A549 (cell line): ENCODE data around the gene KRTAP16-1. TPM values are rescaled to one million over a fixed set of nuclear protein-coding genes. Genes with fewer than 3 reads are reported as not detected.

ENCODE experiments used
- ATAC-seq, 2 experiments: fragments of 200-7000 bp in 1 of 2; fragments of >200 bp in 1 of 2; cut with Nextera tagmentation in 1 of 2; cut with Tn5 transposase in 1 of 2; 3 replicates each; pipeline versions ENCODE4 v1.8.0 to v1.9.1; 2018 to 2020; ENCODE audit warnings: mild to moderate bottlenecking in 1 of 2, moderate library complexity in 1 of 2
- CTCF ChIA-PET: fragments of 300-600 bp; sonication (Branson Sonifier 250); formaldehyde crosslinking; extraction: SDS; loops from one replicate; lab custom pipeline; 2021; ENCODE audit warnings: antibody characterized with exemption, inconsistent platforms; lab: Yijun Ruan, JAX
- POLR2A ChIA-PET: fragments of 350-600 bp; formaldehyde crosslinking; extraction: SDS; loops from one replicate; lab custom pipeline; 2021; ENCODE audit warnings: antibody characterized with exemption, inconsistent platforms; lab: Yijun Ruan, JAX
- DNase-seq, 2 experiments: peaks; one replicate each; pipeline versions ENCODE4 v3.0.0 to v3.0.0-alpha.2; 2011 to 2016; ENCODE audit warnings: low read depth in 1 of 2, low spot score in 1 of 2
- FAIRE-seq: peaks from 2 replicates; lab custom pipeline; 2011; peaks lifted over from hg19 to GRCh38; lab: Jason Lieb, UNC
- H3K27ac ChIP-seq, 2 experiments: fragments of >200 bp; sonication (Bioruptor Twin); formaldehyde crosslinking; 3 replicates each; pipeline ENCODE4 v1.5.1; 2016 to 2017
- H3K4me1 ChIP-seq: fragments of >200 bp; sonication (Bioruptor Twin); formaldehyde crosslinking; 3 replicates; pipeline ENCODE4 v1.6.1; 2016
- H3K4me2 ChIP-seq: fragments of >200 bp; sonication (Bioruptor Twin); formaldehyde crosslinking; 3 replicates; pipeline ENCODE4 v1.6.1; 2016
- H3K4me3 ChIP-seq: fragments of >200 bp; sonication (Bioruptor Twin); formaldehyde crosslinking; 3 replicates; pipeline ENCODE4 v1.5.1; 2016
- H3K9me3 ChIP-seq: fragments of >200 bp; sonication (Bioruptor Twin); formaldehyde crosslinking; 3 replicates; pipeline ENCODE4 v1.6.1; 2016
- ATOH8 ChIP-seq: fragments of 250-450 bp; sonication (Bioruptor Pico); IDR thresholded peaks from 2 replicates; pipeline ENCODE4 v1.5.0; 2020; ENCODE audit warnings: low read depth, mild to moderate bottlenecking, moderate library complexity
- BHLHE40 ChIP-seq: IDR thresholded peaks from 2 replicates; pipeline ENCODE4 v1.6.1; 2012; ENCODE audit warnings: low read depth, low read length, inconsistent platforms
- E2F6 ChIP-seq: IDR thresholded peaks from 2 replicates; pipeline ENCODE4 v1.6.1; 2012; ENCODE audit warnings: low read depth, borderline replicate concordance
- EHF ChIP-seq: fragments of 250-450 bp; sonication (Bioruptor Pico); IDR thresholded peaks from 2 replicates; pipeline ENCODE4 v1.5.0; 2020; ENCODE audit warnings: mild to moderate bottlenecking
- HDAC2 ChIP-seq: fragments of 200-600 bp; sonication (generic); IDR thresholded peaks from 2 replicates; pipeline ENCODE4 v1.6.1; 2016
- HES2 ChIP-seq: fragments of >200 bp; sonication (Bioruptor Twin); formaldehyde crosslinking; IDR thresholded peaks from 2 replicates; pipeline ENCODE4 v1.6.1; 2016
- HEYL ChIP-seq: fragments of 250-450 bp; sonication (Bioruptor Pico); IDR thresholded peaks from 2 replicates; pipeline ENCODE4 v1.8.0; 2021; ENCODE audit warnings: mild to moderate bottlenecking, moderate library complexity
- JUN ChIP-seq, 2 experiments: fragments of >200 bp; sonication (Bioruptor Twin); formaldehyde crosslinking; IDR thresholded peaks; 2 replicates in 1 of 2; 3 replicates in 1 of 2; pipeline ENCODE4 v1.6.1; 2016 to 2017
- KDM5A ChIP-seq: fragments of 200-600 bp; sonication (generic); IDR thresholded peaks from 2 replicates; pipeline ENCODE4 v1.6.1; 2016; ENCODE audit warnings: antibody characterized with exemption, mild to moderate bottlenecking
- NFE2L2 ChIP-seq: fragments of 150-350 bp; conservative IDR thresholded peaks from 2 replicates; pipeline ENCODE4 v1.6.1; 2014; ENCODE audit warnings: low read length
- NPAS2 ChIP-seq: fragments of 250-450 bp; sonication (Bioruptor Pico); IDR thresholded peaks from 2 replicates; pipeline ENCODE4 v1.8.0; 2022; ENCODE audit warnings: mild to moderate bottlenecking, moderate library complexity, borderline replicate concordance
- NR3C1 ChIP-seq: fragments of >200 bp; sonication (Bioruptor Twin); formaldehyde crosslinking; IDR thresholded peaks from 3 replicates; pipeline ENCODE4 v1.6.1; 2017
- POLR2A ChIP-seq: IDR thresholded peaks from 2 replicates; pipeline ENCODE4 v1.6.1; 2012; ENCODE audit warnings: mild to moderate bottlenecking, low read length
- REST ChIP-seq: fragments of 200-600 bp; sonication (generic); IDR thresholded peaks from 2 replicates; pipeline ENCODE4 v1.6.1; 2016; ENCODE audit warnings: antibody characterized with exemption, mild to moderate bottlenecking, moderate library complexity
- SMC3 ChIP-seq: fragments of >200 bp; sonication (Bioruptor Twin); formaldehyde crosslinking; IDR thresholded peaks from 3 replicates; pipeline ENCODE4 v1.6.1; 2018; ENCODE audit warnings: inconsistent platforms
- TP53 ChIP-seq: fragments of 250-450 bp; sonication (Bioruptor Pico); IDR thresholded peaks from 2 replicates; pipeline ENCODE4 v1.5.0; 2021; ENCODE audit warnings: mild to moderate bottlenecking, moderate library complexity
- USF2 ChIP-seq: fragments of 450-650 bp; IDR thresholded peaks from 2 replicates; pipeline ENCODE4 v1.6.1; 2014; ENCODE audit warnings: antibody characterized with exemption
- ZC3H11A ChIP-seq: fragments of 450-650 bp; IDR thresholded peaks from 2 replicates; pipeline ENCODE4 v1.6.1; 2014; ENCODE audit warnings: antibody characterized with exemption, mild to moderate bottlenecking
- ZNF302 ChIP-seq: fragments of 250-450 bp; sonication (Bioruptor Pico); IDR thresholded peaks from 2 replicates; pipeline ENCODE4 v1.9.0; 2021; ENCODE audit warnings: inconsistent platforms, mild to moderate bottlenecking, moderate library complexity
- ZSCAN20 ChIP-seq: fragments of 250-450 bp; sonication (Bioruptor Pico); IDR thresholded peaks from 2 replicates; pipeline ENCODE4 v1.8.0; 2022; ENCODE audit warnings: mild to moderate bottlenecking, moderate library complexity
- WGBS: methylation state at CpG from one replicate; pipeline ENCODE4 v1.1.6; 2017; ENCODE audit errors: missing lambda C conversion rate; 5-methylcytosine and 5-hydroxymethylcytosine counted together
- polyA plus RNA-seq, 4 experiments: library from polyadenylated mRNA; depleted of rRNA in 3 of 4; stranded (reverse); fragments of >200 nt; fragmentation: RNase III in 1 of 4; extraction: RNeasy Plus Mini Kit Qiagen cat#74134 plus additional on column Dnase treatment in 1 of 4; gene quantifications; 2 replicates in 3 of 4; 3 replicates in 1 of 4; pipeline ENCODE4 v1.2.3, GENCODE V29; 2011 to 2017

The KRTAP16-1 gene
- polyA plus RNA-seq, 2 of the 4 experiments (the other 2 are of a cell fraction): not detected

- Histone ChIP-seq H3K4me2 (no peak overlapping the region), H3K9me3 (no peaks in the 10 kb centered on the region), H3K4me3 (no peak overlapping the region), H3K27ac (no peak overlapping the region), H3K4me1 (no peaks in the 10 kb centered on the region)
- FAIRE-seq: no peak
- no peak for DNase-seq
- ATAC-seq: no peak
- CTCF ChIA-PET: interaction anchor here (0.7 kb wide), 1 partner anchor 18 kb away, joined by 3 read pairs; no protein-coding TSS in a partner anchor
- WGBS: 76% methylated on average over 20 of the region's 20 CpGs
- no peak for TF ChIP-seq SMC3
- no peak for TF ChIP-seq JUN (IDR thresholded peaks at IDR 0.05)
- no peak for TF ChIP-seq ATOH8 (CRISPR knock-in tag)
- no peak for TF ChIP-seq TP53 (CRISPR knock-in tag)
- TF ChIP-seq ZNF302 (CRISPR knock-in tag): no peak
- no peak for TF ChIP-seq NFE2L2
- TF ChIP-seq POLR2A: no peak
- TF ChIP-seq E2F6: no peak
- no peak for TF ChIP-seq EHF
- no peak for TF ChIP-seq HDAC2
- TF ChIP-seq HES2: no peak
- TF ChIP-seq HEYL: no peak
- no peak for TF ChIP-seq NR3C1
- no peak for TF ChIP-seq USF2
- TF ChIP-seq ZC3H11A: no peak
- POLR2A ChIA-PET: no interaction called here
Observed at GRCh38 chr17:41298458-41299135, 10.5 kb downstream of the KRTAP16-1 start.

- Histone ChIP-seq H3K4me2 (no peak overlapping the region), H3K27ac (no peak overlapping the region), H3K9me3 (no peaks in the 10 kb centered on the region), H3K4me3 (no peak overlapping the region), H3K4me1 (no peaks in the 10 kb centered on the region)
- TF ChIP-seq NPAS2 (CRISPR knock-in tag) (no peak), POLR2A (no peak), TP53 (CRISPR knock-in tag) (no peak), BHLHE40 (no peak)
- DNase-seq (no peak), ATAC-seq (no peak), FAIRE-seq (no peak)
- ChIA-PET POLR2A (no interaction called here), CTCF (no interaction called here)
- 96% methylated on average over 1 of the region's 1 CpG for WGBS
Observed at GRCh38 chr17:41296846-41297245, 12.3 kb downstream of the KRTAP16-1 start.

- no peak overlapping the region for H3K27ac ChIP-seq
- no peak for DNase-seq
- no peaks in the 10 kb centered on the region for H3K9me3 ChIP-seq
- WGBS: 54% methylated on average over 1 of the region's 1 CpG
- no peaks in the 10 kb centered on the region for H3K4me1 ChIP-seq
- TF ChIP-seq SMC3 (no peak), NPAS2 (CRISPR knock-in tag) (no peak), ZSCAN20 (CRISPR knock-in tag) (no peak), BHLHE40 (no peak), REST (no peak), KDM5A (no peak)
- no peak overlapping the region for H3K4me2 ChIP-seq
- ATAC-seq: no peak
- POLR2A ChIA-PET: no interaction called here
- CTCF ChIA-PET: interaction anchor here (0.9 to 1.5 kb wide), 2 partner anchors 19 to 29 kb away, joined by 3 to 4 read pairs; no protein-coding TSS in a partner anchor
- FAIRE-seq: no peak
- no peak overlapping the region for H3K4me3 ChIP-seq
Observed at GRCh38 chr17:41294016-41294415, 15.1 kb downstream of the KRTAP16-1 start.
